ENCODE measurements around the gene OSGEPL1.

Gene OSGEPL1

DNA sequence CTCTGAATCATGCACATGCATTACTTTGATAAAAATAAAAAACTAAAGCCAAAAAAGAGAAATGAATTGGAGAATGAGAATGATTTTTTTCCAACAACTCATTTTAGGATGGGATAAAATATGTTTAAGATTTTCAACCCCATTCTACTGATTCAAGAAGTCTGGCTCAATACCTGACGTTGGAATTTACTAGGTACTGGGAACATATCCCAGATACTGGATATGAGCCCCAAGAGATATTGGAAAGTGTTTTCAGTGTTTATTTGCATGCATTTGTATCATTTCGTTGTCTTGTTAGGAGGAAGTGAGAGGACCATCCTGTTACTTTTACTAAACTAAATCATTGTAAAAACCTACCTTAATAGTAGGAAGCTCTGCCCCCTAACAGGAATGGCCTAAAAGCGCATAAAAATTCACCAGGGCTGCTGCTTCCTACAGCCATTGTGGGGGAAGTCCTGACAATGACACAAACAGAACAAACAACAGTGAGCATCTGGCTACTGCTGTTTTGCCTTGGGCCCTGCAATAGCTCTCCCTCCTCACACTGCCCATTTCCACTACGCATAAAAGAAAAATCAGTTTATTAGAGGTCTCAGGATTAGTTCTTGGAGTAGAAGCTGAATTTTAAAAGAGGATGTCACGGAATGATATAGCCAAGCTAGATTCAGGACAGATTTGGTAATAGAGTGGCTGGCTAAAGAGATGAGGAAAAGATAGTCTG, 52.9 kb downstream of the OSGEPL1 start:
- ATAC-seq (replicated peaks) (no peak), DNase-seq (no peak)
- no peaks in the 10 kb centered on the region for H3K36me3 Mint-ChIP-seq (ENCODE audit: insufficient read depth)
- H3K9me3 Mint-ChIP-seq, result no peaks in the 10 kb centered on the region
- no peaks in the 10 kb centered on the region for H3K27me3 Mint-ChIP-seq
- no peaks in the 10 kb centered on the region for H3K4me1 Mint-ChIP-seq (ENCODE audit: low read depth in 2 of 2)
- no peak overlapping the region for H3K27ac Mint-ChIP-seq
- no peak overlapping the region for H3K4me3 Mint-ChIP-seq

DNA sequence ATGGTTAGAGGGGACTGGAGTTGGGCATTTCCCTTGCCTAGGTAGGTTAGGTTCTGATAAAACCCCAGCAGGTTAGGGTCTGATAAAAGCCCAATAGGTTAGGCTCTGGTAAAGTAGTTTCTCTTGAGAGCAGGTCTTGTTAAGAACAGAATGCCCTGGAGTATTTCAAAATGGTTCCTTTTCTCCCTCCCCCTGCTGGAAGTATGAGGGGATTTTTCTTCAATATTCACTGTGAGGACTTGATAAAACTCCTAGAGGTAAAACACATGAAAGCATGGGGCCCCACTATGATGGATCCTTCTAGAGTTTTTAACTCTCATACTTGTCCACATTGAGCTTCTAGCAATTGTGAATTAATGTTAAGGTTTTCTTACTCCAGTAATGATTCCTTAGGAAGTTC, 60.5 kb downstream of the OSGEPL1 start:
- peaks cover under 1% of the 10 kb centered on the region for H3K36me3 Mint-ChIP-seq (ENCODE audit: insufficient read depth)
- H3K9me3 Mint-ChIP-seq, result no peaks in the 10 kb centered on the region
- H3K27ac Mint-ChIP-seq, result no peak overlapping the region
- DNase-seq (no peak), ATAC-seq (replicated peaks) (no peak)
- no peak overlapping the region for H3K4me3 Mint-ChIP-seq
- no peaks in the 10 kb centered on the region for H3K27me3 Mint-ChIP-seq
- peaks cover 0 to 1% of the 10 kb centered on the region in 2 donors for H3K4me1 Mint-ChIP-seq (ENCODE audit: low read depth in 2 of 2)

DNA sequence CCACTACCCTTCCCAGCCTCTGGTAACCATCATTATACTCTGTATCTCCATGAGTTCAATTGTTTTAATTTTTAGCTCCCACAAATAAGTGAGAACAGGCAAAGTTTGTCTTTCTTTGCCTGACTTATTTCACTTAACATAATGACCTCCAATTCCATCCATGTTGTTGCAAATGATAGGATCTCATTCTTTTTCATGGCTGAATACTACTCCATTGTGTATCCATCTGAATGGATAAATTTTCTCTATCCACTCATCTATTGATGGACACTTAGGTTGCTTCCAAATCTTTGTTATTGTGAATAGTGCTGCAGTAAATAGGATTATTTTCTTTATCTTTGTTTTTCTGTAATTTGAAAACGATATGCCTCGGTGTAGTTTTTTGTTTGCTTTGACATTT, 61.9 kb downstream of the OSGEPL1 start:
- no peak overlapping the region for H3K27ac Mint-ChIP-seq
- H3K4me3 Mint-ChIP-seq, result no peak overlapping the region
- peaks cover 0 to 1% of the 10 kb centered on the region in 2 donors for H3K4me1 Mint-ChIP-seq (ENCODE audit: low read depth in 2 of 2)
- H3K9me3 Mint-ChIP-seq, result no peaks in the 10 kb centered on the region
- ATAC-seq (replicated peaks), result no peak
- DNase-seq, result no peak
- no peaks in the 10 kb centered on the region for H3K27me3 Mint-ChIP-seq
- peaks cover 3% of the 10 kb centered on the region for H3K36me3 Mint-ChIP-seq (ENCODE audit: insufficient read depth)

DNA sequence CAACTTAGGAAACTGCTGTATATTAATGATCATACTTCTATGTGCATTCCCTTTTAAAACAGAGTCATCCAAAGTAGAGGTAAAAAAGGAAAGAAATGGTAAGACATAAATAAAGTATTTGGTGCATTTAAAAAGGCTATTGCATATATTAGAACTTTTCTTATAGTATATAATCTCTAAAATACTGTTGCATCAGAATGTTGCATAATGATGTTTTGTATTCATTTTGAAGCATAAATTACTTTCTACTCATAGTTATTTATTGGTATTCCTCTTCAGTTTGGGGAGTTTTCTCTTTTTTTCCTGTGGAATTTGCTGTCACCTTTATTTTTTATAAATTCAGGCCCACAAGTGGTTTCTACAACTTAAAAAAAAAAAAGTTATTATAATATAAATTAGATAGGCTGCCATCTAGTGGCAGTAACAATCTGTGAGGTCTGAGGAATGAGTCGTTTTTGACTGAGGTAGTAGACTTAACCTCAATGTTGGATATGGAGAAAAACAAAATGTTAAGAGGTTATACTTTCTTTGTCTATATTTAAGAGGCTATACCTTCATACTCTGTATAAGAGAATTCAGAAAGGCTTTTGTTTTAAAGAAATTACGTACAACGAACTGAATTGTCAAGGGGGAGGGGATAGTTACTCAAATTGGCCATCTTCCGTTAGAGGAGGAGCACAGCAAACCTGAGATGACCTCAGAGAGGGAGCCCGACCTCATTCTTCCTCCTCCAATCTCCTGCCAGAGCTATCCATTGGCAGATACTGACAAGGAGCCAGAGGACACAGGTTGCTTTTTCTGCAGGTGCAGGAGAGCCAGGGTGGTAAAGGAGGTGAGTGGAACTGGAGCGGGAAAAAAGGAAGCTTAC, 64.3 kb downstream of the OSGEPL1 start:
- peaks cover 6% of the 10 kb centered on the region for H3K36me3 Mint-ChIP-seq (ENCODE audit: insufficient read depth)
- H3K4me1 Mint-ChIP-seq (ENCODE audit: low read depth in 2 of 2), result peaks cover 0 to 1% of the 10 kb centered on the region in 2 donors
- H3K27me3 Mint-ChIP-seq, result no peaks in the 10 kb centered on the region
- peak overlapping the region in 1 of 2 donors; percentile 24 for H3K4me3 Mint-ChIP-seq
- DNase-seq (peak; percentile 33 to 44 (median 43)), ATAC-seq (replicated peaks) (peak; percentile 69)
- no peaks in the 10 kb centered on the region for H3K9me3 Mint-ChIP-seq
- H3K27ac Mint-ChIP-seq, result peak overlapping the region in 1 of 2 donors; percentile 10
